GM12872 (cell line): ENCODE measurements around the gene ST8SIA2.

Source experiments
- CTCF ChIP-seq: IDR thresholded peaks from 3 replicates; pipeline ENCODE4 v1.5.1; 2011; ENCODE audit warnings: low read depth, mild to moderate bottlenecking, low read length, moderate library complexity; ENCODE audit not compliant: insufficient read depth

The ST8SIA2 gene

GRCh38 chr15:92409006-92409405 is 15.3 kb downstream of the ST8SIA2 start:
- TF ChIP-seq CTCF = no peak

- TF ChIP-seq CTCF = no peak
Measured at GRCh38 chr15:92409521-92409920, 15.8 kb downstream of the ST8SIA2 start.

DNA sequence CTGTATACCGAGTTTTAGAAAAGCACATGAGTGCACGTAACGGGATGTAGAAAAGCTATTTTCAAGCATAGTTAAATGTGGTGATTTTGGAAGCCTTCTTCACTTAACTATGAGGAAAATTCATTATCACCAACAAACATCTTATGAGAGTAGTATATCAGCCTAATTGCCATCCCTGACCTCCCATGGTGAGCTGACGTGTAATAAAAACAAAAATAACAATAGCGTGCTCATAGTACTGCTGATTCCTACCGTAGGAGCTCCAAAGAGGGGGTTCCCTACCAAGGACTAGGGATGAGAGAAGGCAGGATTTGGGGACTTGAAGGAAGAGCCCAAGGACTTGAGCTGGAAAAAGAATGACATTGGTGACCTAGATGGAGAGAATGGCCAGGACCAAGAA is 16.9 kb downstream of the ST8SIA2 start:
- TF ChIP-seq CTCF = no peak

DNA sequence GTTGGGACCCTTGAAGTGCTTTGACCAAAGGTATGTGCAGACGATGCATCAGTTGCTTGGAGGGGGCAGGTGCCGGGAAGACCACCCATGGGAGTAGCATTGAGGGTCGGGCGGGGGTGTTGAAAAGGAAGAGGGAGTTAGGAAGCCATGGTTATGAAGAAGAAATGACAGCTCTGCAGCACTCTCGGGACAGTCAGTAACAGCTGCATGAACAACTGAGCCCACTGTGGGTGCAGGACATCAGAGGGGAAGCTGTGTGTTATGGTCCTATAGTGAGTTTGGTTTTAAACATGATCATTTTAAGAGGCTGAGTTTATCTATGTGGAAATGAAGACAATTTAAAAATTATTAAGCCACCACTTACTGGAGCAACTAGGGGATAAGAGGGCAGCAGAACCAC is 17.6 kb downstream of the ST8SIA2 start:
- no peak for TF ChIP-seq CTCF

- TF ChIP-seq CTCF = no peak
Measured at GRCh38 chr15:92413510-92413909, 19.8 kb downstream of the ST8SIA2 start.

GRCh38 chr15:92415639-92416297 is 22.1 kb downstream of the ST8SIA2 start:
- TF ChIP-seq CTCF = no peak

DNA sequence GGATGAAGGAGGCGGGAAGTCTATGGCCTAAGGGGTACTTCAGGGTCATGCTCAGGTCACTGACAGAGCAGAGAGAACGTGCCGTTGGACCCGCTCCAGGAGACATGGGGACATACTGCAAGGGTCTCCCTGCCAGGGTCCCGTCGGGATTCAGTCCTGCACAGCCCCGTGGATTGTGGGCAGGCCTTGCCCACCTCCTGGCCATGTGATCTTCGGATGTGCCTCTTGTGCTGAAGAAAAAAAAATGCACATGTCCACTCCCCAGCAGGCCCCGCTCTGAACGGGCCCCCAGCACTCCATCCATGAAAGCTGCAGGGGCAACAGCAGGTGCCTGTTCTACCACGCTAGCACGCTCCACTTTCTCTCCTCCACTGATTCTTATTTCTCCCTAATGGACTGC is 22.9 kb downstream of the ST8SIA2 start:
- no peak for TF ChIP-seq CTCF
